Measurements from ENCODE around the gene MOXD1. TPM values are rescaled to one million over a fixed set of nuclear protein-coding genes. Genes with fewer than 3 reads are reported as not detected.

The MOXD1 gene
- total and polyA plus RNA-seq, 2 of the 8 experiments (the other 6 are each of a cell fraction or from before 2014, with no cell fraction given), result 1.6 to 3.5 TPM

Other genes starting within 250 kb of the MOXD1 start
- 27.9 and 32.6 TPM in 2 replicates for gene STX7, start 111.6 kb upstream of the MOXD1 start, total RNA-seq (2021; fragmentation: NEBNext Ultra II Directional; extraction: Animal tissue kit (Norgen Biotek cat#: 25700))
- 4.3 and 5.7 TPM in 2 replicates for gene STX7, start 111.6 kb upstream of the MOXD1 start, polyA plus RNA-seq (2011; rRNA removed)
- gene TAAR9, start 136.8 kb upstream of the MOXD1 start, total RNA-seq (2021; fragmentation: NEBNext Ultra II Directional; extraction: Animal tissue kit (Norgen Biotek cat#: 25700)), result not detected in 2 replicates
- not detected in 2 replicates for gene TAAR9, start 136.8 kb upstream of the MOXD1 start, polyA plus RNA-seq (2011; rRNA removed)
- not detected in 2 replicates for gene TAAR8, start 151.2 kb upstream of the MOXD1 start, total RNA-seq (2021; fragmentation: NEBNext Ultra II Directional; extraction: Animal tissue kit (Norgen Biotek cat#: 25700))
- gene TAAR8, start 151.2 kb upstream of the MOXD1 start, polyA plus RNA-seq (2011; rRNA removed), result not detected in 2 replicates
- not detected in 2 replicates for gene TAAR6, start 168.8 kb upstream of the MOXD1 start, total RNA-seq (2021; fragmentation: NEBNext Ultra II Directional; extraction: Animal tissue kit (Norgen Biotek cat#: 25700))
- gene TAAR6, start 168.8 kb upstream of the MOXD1 start, polyA plus RNA-seq (2011; rRNA removed), result 0.06 TPM in 2 replicates
- gene TAAR5, start 188.3 kb upstream of the MOXD1 start, total RNA-seq (2021; fragmentation: NEBNext Ultra II Directional; extraction: Animal tissue kit (Norgen Biotek cat#: 25700)), result not detected in 2 replicates
- gene TAAR5, start 188.3 kb upstream of the MOXD1 start, polyA plus RNA-seq (2011; rRNA removed), result not detected in 2 replicates
- not detected in 2 replicates for gene TAAR2, start 222.8 kb upstream of the MOXD1 start, total RNA-seq (2021; fragmentation: NEBNext Ultra II Directional; extraction: Animal tissue kit (Norgen Biotek cat#: 25700))
- not detected in 2 replicates for gene TAAR2, start 222.8 kb upstream of the MOXD1 start, polyA plus RNA-seq (2011; rRNA removed)